Tibial artery (tissue), 4 donors: ENCODE data around the gene SPSB1.
A peak's percentile ranks its signal among the peaks of the same experiment; 100 is the strongest.

Source experiments
- DNase-seq, 2 donors: peaks; one replicate each; pipeline ENCODE4 v3.0.0-alpha.2; 2019
- H3K27ac ChIP-seq, 2 donors: fragments of 200-600 bp; sonication (generic) in 1 of 2; 1 replicate in 1 of 2; 2 replicates in 1 of 2; pipeline ENCODE4 v1.5.1; 2018 to 2019; ENCODE audit warnings: mild to moderate bottlenecking in 1 of 2
- H3K27me3 ChIP-seq, 2 donors: fragments of 200-600 bp; sonication (generic) in 1 of 2; one replicate each; pipeline versions ENCODE4 v1.5.1 to v1.6.0; 2016 to 2019
- H3K36me3 ChIP-seq, 3 donors: fragments of 200-600 bp; sonication (generic) in 2 of 3; one replicate each; pipeline ENCODE4 v1.5.1; 2016 to 2019; ENCODE audit warnings: mild to moderate bottlenecking in 2 of 3
- H3K4me1 ChIP-seq, 4 donors: fragments of 200-600 bp; sonication (generic) in 2 of 4; 1 replicate in 3 of 4; 2 replicates in 1 of 4; pipeline ENCODE4 v1.5.1; 2016 to 2019
- H3K4me3 ChIP-seq, 2 donors: fragments of 200-600 bp; sonication (generic) in 1 of 2; 1 replicate in 1 of 2; 2 replicates in 1 of 2; pipeline ENCODE4 v1.5.1; 2018 to 2019; ENCODE audit warnings: mild to moderate bottlenecking in 2 of 2
- H3K9me3 ChIP-seq, 3 donors: fragments of 200-600 bp; sonication (generic) in 1 of 3; one replicate each; pipeline ENCODE4 v1.5.1; 2016 to 2019
- CTCF ChIP-seq, 2 experiments: fragments of 200-600 bp in 1 of 2; fragments of 450-650 bp in 1 of 2; IDR thresholded peaks; one replicate each; pipeline ENCODE4 v1.5.1; 2017 to 2019; ENCODE audit warnings: antibody characterized with exemption in 2 of 2, mild to moderate bottlenecking in 1 of 2, moderate library complexity in 1 of 2
- intact Hi-C: fragments of 100-400 bp; cut with DNase I; formaldehyde crosslinking; loops from one replicate; pipeline ENCODE4 v1.15.0; 2023; ENCODE audit warnings: low total_unique reads

SPSB1 gene

GRCh38 chr1:9249263-9249533 is 43.5 kb upstream of the SPSB1 start:
- Histone ChIP-seq H3K27ac (peak overlapping the region; percentile 71 to 72), H3K4me1 (peaks cover 12 to 55% (median 49%) of the 10 kb centered on the region in 4 donors), H3K27me3 (no peaks in the 10 kb centered on the region), H3K4me3 (no peak overlapping the region), H3K36me3 (peaks cover 15 to 35% (median 33%) of the 10 kb centered on the region in 3 donors), H3K9me3 (no peaks in the 10 kb centered on the region)
- no peak for DNase-seq
- intact Hi-C loops, result loop anchor here (10.0 kb wide), 1 partner anchor 114 kb away; no protein-coding TSS in a partner anchor
- no peak for TF ChIP-seq CTCF (IDR thresholded peaks at IDR 0.05)

GRCh38 chr1:9249534-9250410 is 42.9 kb upstream of the SPSB1 start:
- peak in 1 of 2 donors; percentile 45 for DNase-seq
- peak overlapping the region; percentile 71 to 72 for H3K27ac ChIP-seq
- H3K36me3 ChIP-seq, result peaks cover 15 to 34% (median 29%) of the 10 kb centered on the region in 3 donors
- no peaks in the 10 kb centered on the region for H3K27me3 ChIP-seq
- intact Hi-C loops, result loop anchor here (5.0 to 10.0 kb wide), 2 partner anchors 47 to 115 kb away; no protein-coding TSS in a partner anchor
- H3K4me1 ChIP-seq, result peaks cover 12 to 49% (median 46%) of the 10 kb centered on the region in 4 donors
- no peaks in the 10 kb centered on the region for H3K9me3 ChIP-seq
- peak; percentile 49 to 55 for TF ChIP-seq CTCF (IDR thresholded peaks at IDR 0.05)
- H3K4me3 ChIP-seq, result no peak overlapping the region

- TF ChIP-seq CTCF (IDR thresholded peaks at IDR 0.05), result no peak
- Histone ChIP-seq H3K27me3 (no peaks in the 10 kb centered on the region), H3K4me1 (peaks cover 12 to 43% (median 40%) of the 10 kb centered on the region in 4 donors), H3K9me3 (no peaks in the 10 kb centered on the region), H3K36me3 (peaks cover 9 to 27% (median 26%) of the 10 kb centered on the region in 3 donors), H3K27ac (peak overlapping the region; percentile 71 to 72), H3K4me3 (no peak overlapping the region)
- DNase-seq, result no peak
- intact Hi-C loops, result loop anchor here (5.0 kb wide), 1 partner anchor 48 kb away; no protein-coding TSS in a partner anchor
Observed at GRCh38 chr1:9250411-9251381, 42.0 kb upstream of the SPSB1 start.

GRCh38 chr1:9251501-9251900 is 41.2 kb upstream of the SPSB1 start:
- H3K27ac ChIP-seq, result peak overlapping the region; percentile 71 to 72
- no peak overlapping the region for H3K4me3 ChIP-seq
- H3K4me1 ChIP-seq, result peaks cover 12 to 43% (median 40%) of the 10 kb centered on the region in 4 donors
- H3K9me3 ChIP-seq, result no peaks in the 10 kb centered on the region
- TF ChIP-seq CTCF (IDR thresholded peaks at IDR 0.05), result no peak
- DNase-seq, result no peak
- peaks cover 7 to 27% (median 22%) of the 10 kb centered on the region in 3 donors for H3K36me3 ChIP-seq
- intact Hi-C loops, result loop anchor here (5.0 kb wide), 1 partner anchor 49 kb away; no protein-coding TSS in a partner anchor
- no peaks in the 10 kb centered on the region for H3K27me3 ChIP-seq

GRCh38 chr1:9253004-9253403 is 39.7 kb upstream of the SPSB1 start:
- no peak for DNase-seq
- Histone ChIP-seq H3K4me3 (no peak overlapping the region), H3K9me3 (no peaks in the 10 kb centered on the region), H3K4me1 (peaks cover 12 to 41% (median 36%) of the 10 kb centered on the region in 4 donors), H3K27ac (peak overlapping the region in 1 of 2 donors; percentile 40), H3K36me3 (peaks cover 0 to 24% (median 8%) of the 10 kb centered on the region in 3 donors), H3K27me3 (no peaks in the 10 kb centered on the region)
- intact Hi-C loops, result loop anchor here (5.0 kb wide), 1 partner anchor 51 kb away; no protein-coding TSS in a partner anchor
- TF ChIP-seq CTCF (IDR thresholded peaks at IDR 0.05), result no peak
